ENCODE data around the gene PCNX2.

- TF ChIP-seq SUZ12 (IDR thresholded peaks at IDR 0.05; ENCODE audit: extremely low read depth, insufficient read depth, insufficient read length) = no peak
- no peak for TF ChIP-seq ZNF274 (IDR thresholded peaks at IDR 0.05; ENCODE audit: low read depth, low read length)
Observed at GRCh38 chr1:233197940-233198339, 97.6 kb downstream of the PCNX2 start.
